ENCODE measurements around the gene PAX5.

- TF ChIP-seq E2F5 (CRISPR knock-in tag; IDR thresholded peaks at IDR 0.05) (no peak), CTCF (IDR thresholded peaks at IDR 0.05) (no peak), NFATC4 (CRISPR knock-in tag; IDR thresholded peaks at IDR 0.05) (no peak), MXD4 (CRISPR knock-in tag; IDR thresholded peaks at IDR 0.05; ENCODE audit: borderline replicate concordance) (no peak)
Measured at GRCh38 chr9:36986468-36987408, 47.3 kb downstream of the PAX5 start.

All from WTC11 (cell line).